Liver (tissue), 9 donors: ENCODE results near the gene PATJ. TPM values are rescaled to one million over a fixed set of nuclear protein-coding genes. Genes with fewer than 3 reads are reported as not detected.

Experiments used
- DNase-seq: peaks from one replicate; pipeline ENCODE4 v3.0.0-alpha.2; 2017; ENCODE audit warnings: low spot score
- H3K27ac ChIP-seq, 2 donors: one replicate each; pipeline ENCODE4 v1.7.0; 2013; ENCODE audit warnings: inconsistent platforms in 2 of 2, low read length in 2 of 2, control low read depth in 1 of 2, low read depth in 1 of 2, mild to moderate bottlenecking in 1 of 2
- H3K27me3 ChIP-seq, 4 donors: one replicate each; pipeline versions ENCODE4 v1.6.1 to v1.7.0; 2013; ENCODE audit warnings: low read length in 3 of 4, inconsistent platforms in 1 of 4, mild to moderate bottlenecking in 1 of 4, moderate library complexity in 1 of 4; ENCODE audit not compliant: control insufficient read depth in 4 of 4, insufficient read depth in 4 of 4
- H3K36me3 ChIP-seq, 4 donors: one replicate each; pipeline versions ENCODE4 v1.6.1 to v1.7.0; 2013; ENCODE audit warnings: low read length in 3 of 4, mild to moderate bottlenecking in 3 of 4, low read depth in 1 of 4, moderate library complexity in 1 of 4; ENCODE audit not compliant: control insufficient read depth in 4 of 4, insufficient read depth in 3 of 4
- H3K4me1 ChIP-seq, 4 donors: one replicate each; pipeline versions ENCODE4 v1.6.1 to v1.7.0; 2013; ENCODE audit warnings: low read length in 3 of 4, mild to moderate bottlenecking in 3 of 4, moderate library complexity in 1 of 4; ENCODE audit not compliant: control insufficient read depth in 4 of 4, insufficient read depth in 4 of 4
- H3K4me3 ChIP-seq, 3 donors: one replicate each; pipeline versions ENCODE4 v1.6.1 to v1.7.0; 2013; ENCODE audit warnings: low read length in 3 of 3, control low read depth in 1 of 3, low read depth in 1 of 3, mild to moderate bottlenecking in 1 of 3
- H3K9ac ChIP-seq, 2 donors: one replicate each; pipeline ENCODE4 v1.7.0; 2013; ENCODE audit warnings: low read length in 2 of 2, mild to moderate bottlenecking in 2 of 2, moderate library complexity in 2 of 2, control low read depth in 1 of 2, low read depth in 1 of 2
- H3K9me3 ChIP-seq, 4 donors: one replicate each; pipeline versions ENCODE4 v1.6.1 to v1.7.0; 2013; ENCODE audit warnings: low read length in 3 of 4; ENCODE audit not compliant: control insufficient read depth in 4 of 4
- ATF3 ChIP-seq: IDR thresholded peaks from 2 replicates; pipeline ENCODE4 v1.6.1; 2016; ENCODE audit warnings: antibody characterized with exemption
- CTCF ChIP-seq: fragments of 150-350 bp; IDR thresholded peaks from 2 replicates; pipeline ENCODE4 v1.5.1; 2017; ENCODE audit warnings: improper control_type of control experiment, low read depth, low read length; ENCODE audit not compliant: missing input control
- EGR1 ChIP-seq, 2 donors: IDR thresholded peaks; 2 replicates each; pipeline ENCODE4 v1.6.1; 2016 to 2018; ENCODE audit warnings: antibody characterized with exemption in 2 of 2, low read depth in 2 of 2
- FOXA1 ChIP-seq: IDR thresholded peaks from 2 replicates; pipeline ENCODE4 v1.6.1; 2016; ENCODE audit warnings: antibody characterized with exemption
- GABPA ChIP-seq, 2 donors: IDR thresholded peaks in 1 of 2; conservative IDR thresholded peaks in 1 of 2; 2 replicates each; pipeline ENCODE4 v1.6.1; 2016; ENCODE audit warnings: antibody characterized with exemption in 2 of 2, mild to moderate bottlenecking in 1 of 2, moderate library complexity in 1 of 2
- JUND ChIP-seq, 2 donors: IDR thresholded peaks; 2 replicates each; pipeline ENCODE4 v1.6.1; 2016; ENCODE audit warnings: antibody characterized with exemption in 2 of 2
- MAX ChIP-seq: IDR thresholded peaks from 2 replicates; pipeline ENCODE4 v1.6.1; 2016; ENCODE audit warnings: antibody characterized with exemption
- NR2F2 ChIP-seq: IDR thresholded peaks from 2 replicates; pipeline ENCODE4 v1.6.1; 2016; ENCODE audit warnings: antibody characterized with exemption
- RAD21 ChIP-seq, 2 donors: IDR thresholded peaks; 2 replicates each; pipeline ENCODE4 v1.6.1; 2016; ENCODE audit warnings: antibody characterized with exemption in 2 of 2, mild to moderate bottlenecking in 2 of 2
- RXRA ChIP-seq, 2 donors: IDR thresholded peaks; 2 replicates each; pipeline ENCODE4 v1.6.1; 2017 to 2018; ENCODE audit warnings: antibody characterized with exemption in 2 of 2, mild to moderate bottlenecking in 1 of 2
- TAF1 ChIP-seq: conservative IDR thresholded peaks from 2 replicates; pipeline ENCODE4 v1.6.1; 2016; ENCODE audit warnings: antibody characterized with exemption, mild to moderate bottlenecking
- YY1 ChIP-seq: IDR thresholded peaks from 2 replicates; pipeline ENCODE4 v1.6.1; 2016; ENCODE audit warnings: antibody characterized with exemption, mild to moderate bottlenecking
- ZBTB33 ChIP-seq: IDR thresholded peaks from 2 replicates; pipeline ENCODE4 v1.6.1; 2016; ENCODE audit warnings: antibody characterized with exemption
- WGBS: extraction: QIAGEN DNeasy Blood & Tissue Kit; methylation state at CpG from one replicate; pipeline ENCODE4 v1.1.7; 2013; 5-methylcytosine and 5-hydroxymethylcytosine counted together
- polyA plus RNA-seq, 2 donors: library from polyadenylated mRNA; stranded (reverse) in 1 of 2; unstranded in 1 of 2; fragments of 200-250 nt in 1 of 2; fragments of >200 nt in 1 of 2; fragmentation: Nextera tagmentation in 1 of 2; extraction: Ambion mirVana in 1 of 2; gene quantifications; one replicate each; pipeline versions ENCODE4 v1.2.1 to v1.2.3, GENCODE V29; 2013 to 2015
- total RNA-seq, 2 donors: library from RNA; depleted of rRNA; stranded (reverse); fragments of >200 nt; gene quantifications; one replicate each; pipeline ENCODE4 v1.2.3, GENCODE V29; 2014
- TF ChIP-seq, protein P1 (sequence below): IDR thresholded peaks from 2 replicates; pipeline ENCODE4 v1.6.1; 2016; ENCODE audit warnings: antibody characterized with exemption, mild to moderate bottlenecking
- donor health status: healthy.
- donor health status: healthy.
- donor health status: healthy.
- donor health status: healthy.
- donor health status: healthy.

Gene PATJ
- total and polyA plus RNA-seq, 4 donors, result 5.7 to 29.8 (median 9.0) TPM

DNA sequence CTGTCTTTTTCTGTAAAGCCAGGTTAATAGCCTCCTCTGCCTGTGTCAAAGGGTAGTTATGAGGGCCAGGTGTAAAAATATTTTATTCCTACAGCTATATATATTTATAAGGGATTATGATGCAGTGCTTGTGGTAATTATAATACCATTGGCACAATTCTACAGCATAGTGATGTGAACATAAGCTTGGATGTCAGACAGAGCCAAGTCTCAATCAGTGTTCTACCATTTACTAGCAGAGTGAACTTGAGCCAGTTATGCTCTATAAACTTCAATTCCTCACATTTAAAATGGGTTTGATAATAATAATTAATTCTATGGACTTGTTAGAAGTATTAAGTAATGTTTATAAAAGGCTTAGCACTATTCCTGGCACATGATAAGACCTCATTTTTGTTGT, 300.9 kb downstream of the PATJ start:
- TF ChIP-seq YY1, result no peak
- no peak for TF ChIP-seq CTCF
- TF ChIP-seq GABPA (IDR thresholded peaks at IDR 0.05 in 1 of 2, conservative IDR thresholded peaks at IDR 0.05 in 1 of 2), result no peak
- TF ChIP-seq JUND (IDR thresholded peaks at IDR 0.05), result no peak
- no peak for TF ChIP-seq EGR1 (IDR thresholded peaks at IDR 0.05; ENCODE audit: low read depth in 2 of 2)
- no peak for TF ChIP-seq TAF1
- TF ChIP-seq ATF3, result no peak
- no peak for TF ChIP-seq RXRA (IDR thresholded peaks at IDR 0.05)
- TF ChIP-seq ZBTB33, result no peak
- TF ChIP-seq, protein P1, sequence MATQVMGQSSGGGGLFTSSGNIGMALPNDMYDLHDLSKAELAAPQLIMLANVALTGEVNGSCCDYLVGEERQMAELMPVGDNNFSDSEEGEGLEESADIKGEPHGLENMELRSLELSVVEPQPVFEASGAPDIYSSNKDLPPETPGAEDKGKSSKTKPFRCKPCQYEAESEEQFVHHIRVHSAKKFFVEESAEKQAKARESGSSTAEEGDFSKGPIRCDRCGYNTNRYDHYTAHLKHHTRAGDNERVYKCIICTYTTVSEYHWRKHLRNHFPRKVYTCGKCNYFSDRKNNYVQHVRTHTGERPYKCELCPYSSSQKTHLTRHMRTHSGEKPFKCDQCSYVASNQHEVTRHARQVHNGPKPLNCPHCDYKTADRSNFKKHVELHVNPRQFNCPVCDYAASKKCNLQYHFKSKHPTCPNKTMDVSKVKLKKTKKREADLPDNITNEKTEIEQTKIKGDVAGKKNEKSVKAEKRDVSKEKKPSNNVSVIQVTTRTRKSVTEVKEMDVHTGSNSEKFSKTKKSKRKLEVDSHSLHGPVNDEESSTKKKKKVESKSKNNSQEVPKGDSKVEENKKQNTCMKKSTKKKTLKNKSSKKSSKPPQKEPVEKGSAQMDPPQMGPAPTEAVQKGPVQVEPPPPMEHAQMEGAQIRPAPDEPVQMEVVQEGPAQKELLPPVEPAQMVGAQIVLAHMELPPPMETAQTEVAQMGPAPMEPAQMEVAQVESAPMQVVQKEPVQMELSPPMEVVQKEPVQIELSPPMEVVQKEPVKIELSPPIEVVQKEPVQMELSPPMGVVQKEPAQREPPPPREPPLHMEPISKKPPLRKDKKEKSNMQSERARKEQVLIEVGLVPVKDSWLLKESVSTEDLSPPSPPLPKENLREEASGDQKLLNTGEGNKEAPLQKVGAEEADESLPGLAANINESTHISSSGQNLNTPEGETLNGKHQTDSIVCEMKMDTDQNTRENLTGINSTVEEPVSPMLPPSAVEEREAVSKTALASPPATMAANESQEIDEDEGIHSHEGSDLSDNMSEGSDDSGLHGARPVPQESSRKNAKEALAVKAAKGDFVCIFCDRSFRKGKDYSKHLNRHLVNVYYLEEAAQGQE, result no peak
- no peak for TF ChIP-seq MAX
- no peak for TF ChIP-seq FOXA1
- TF ChIP-seq RAD21 (IDR thresholded peaks at IDR 0.05), result no peak
- TF ChIP-seq NR2F2, result no peak
- Histone ChIP-seq H3K4me3 (no peak overlapping the region), H3K27me3 (no peaks in the 10 kb centered on the region), H3K4me1 (no peaks in the 10 kb centered on the region), H3K9me3 (no peaks in the 10 kb centered on the region), H3K27ac (no peak overlapping the region), H3K9ac (no peak overlapping the region), H3K36me3 (no peaks in the 10 kb centered on the region)
- DNase-seq, result no peak

DNA sequence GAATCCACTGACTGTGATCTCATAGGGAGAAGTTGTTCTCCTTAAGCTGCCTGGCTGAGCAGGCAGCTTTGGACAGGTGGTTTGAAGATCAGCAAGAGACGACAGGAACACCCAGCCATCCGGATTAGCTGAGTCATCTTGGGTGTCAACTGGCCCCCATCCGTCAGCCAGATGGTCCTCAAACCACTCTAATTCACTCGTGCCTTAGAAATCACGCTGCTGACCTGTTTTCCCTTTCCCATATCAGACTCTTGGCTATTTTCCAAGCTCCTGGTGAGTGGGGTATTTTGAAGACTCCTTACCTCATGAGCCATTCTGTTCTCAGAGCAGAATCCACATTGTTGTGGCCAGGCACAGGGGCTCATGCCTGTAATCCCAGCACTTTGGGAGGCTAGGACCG, 303.3 kb downstream of the PATJ start:
- TF ChIP-seq JUND (IDR thresholded peaks at IDR 0.05) (no peak), EGR1 (IDR thresholded peaks at IDR 0.05; ENCODE audit: low read depth in 2 of 2) (no peak), ATF3 (no peak), FOXA1 (no peak)
- Histone ChIP-seq H3K4me3 (no peak overlapping the region), H3K9ac (no peak overlapping the region), H3K4me1 (no peaks in the 10 kb centered on the region), H3K9me3 (no peaks in the 10 kb centered on the region), H3K27me3 (no peaks in the 10 kb centered on the region), H3K36me3 (peaks cover 0 to 2% (median 0%) of the 10 kb centered on the region in 4 donors), H3K27ac (no peak overlapping the region)
- DNase-seq, result no peak
- WGBS, result 82% methylated on average over 6 of the region's 6 CpGs
